ENCODE measurements around the gene SEC14L1.
A peak's percentile ranks its signal among the peaks of the same experiment; 100 is the strongest.
"Not testable (repeated sequence)": the region's sequence is repeated elsewhere in the genome, so short reads cannot be mapped to it uniquely, and the experiment has no call there.

SEC14L1 gene

DNA sequence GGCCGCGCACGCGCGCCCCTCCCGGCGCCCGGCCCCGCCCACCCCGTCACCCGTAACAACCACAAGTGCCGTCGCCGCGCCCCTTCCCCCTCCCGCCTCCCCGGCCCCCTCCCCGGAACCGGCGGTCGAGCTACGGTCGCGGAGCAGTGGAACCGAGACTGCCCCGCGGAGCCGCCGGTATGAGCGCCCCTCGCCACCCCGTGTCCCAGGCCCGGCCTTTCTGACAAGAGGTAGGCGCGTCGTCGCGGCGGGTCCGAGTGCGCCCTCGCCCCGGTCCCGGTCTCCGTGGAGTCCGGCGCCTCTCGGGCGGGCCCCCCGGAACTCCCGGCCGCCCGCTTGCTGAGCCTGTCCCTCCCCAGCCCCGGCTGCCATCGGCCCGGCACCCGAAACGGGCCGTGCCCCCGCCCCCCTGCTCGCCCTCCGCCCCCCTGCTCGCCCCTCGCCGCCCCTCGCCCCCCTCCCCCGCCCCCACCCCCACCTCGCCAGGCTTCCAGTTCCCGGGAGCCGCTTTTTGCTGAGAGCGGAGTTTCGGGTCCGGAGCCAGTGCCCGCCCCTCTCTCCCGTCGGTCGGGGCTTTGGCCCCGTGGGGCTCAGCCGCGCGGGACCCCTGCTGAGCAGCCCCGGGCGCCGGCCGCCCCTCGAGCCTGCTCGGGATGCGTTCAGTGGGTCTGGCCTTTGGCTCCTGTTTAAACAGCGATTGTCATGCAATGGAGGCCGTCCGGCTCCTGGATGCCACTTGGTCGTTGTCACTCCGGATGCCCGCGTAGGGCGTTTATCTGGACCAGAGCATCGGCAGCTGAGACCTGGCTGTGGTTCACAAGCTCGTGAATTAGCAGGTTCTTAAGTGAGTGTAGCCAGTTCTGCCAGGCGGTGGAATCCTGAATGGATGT, at the start of gene SEC14L1:
Gene SEC14L1, plus strand, starts transcription at position 92 of the 890 bp plus-strand sequence. CDS start 2,628 bp downstream, outside the sequence.
- no peak for DNase-seq (ENCODE audit: low read depth in 2 of 2)

DNA sequence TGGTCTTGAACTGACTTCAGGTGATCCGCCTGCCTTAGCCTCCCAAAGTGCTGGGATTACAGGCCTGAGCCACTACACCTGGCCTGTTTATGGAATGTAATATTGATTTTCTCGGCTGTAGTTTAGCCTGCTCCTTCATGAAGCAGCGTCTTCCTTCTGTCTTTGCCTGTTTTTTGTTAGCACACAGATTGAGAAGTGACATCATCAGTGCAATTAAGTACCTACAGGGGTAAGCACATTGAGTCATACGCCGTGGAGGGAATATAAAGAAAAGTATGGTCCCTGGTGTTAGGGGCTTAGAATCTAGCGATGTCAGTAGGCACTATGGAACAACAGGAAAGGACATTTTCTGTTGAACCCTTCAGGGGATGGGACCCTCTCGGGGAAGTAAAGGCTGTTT, 48.7 kb upstream of the SEC14L1 start:
- DNase-seq (ENCODE audit: low read depth in 2 of 2) = no peak

DNA sequence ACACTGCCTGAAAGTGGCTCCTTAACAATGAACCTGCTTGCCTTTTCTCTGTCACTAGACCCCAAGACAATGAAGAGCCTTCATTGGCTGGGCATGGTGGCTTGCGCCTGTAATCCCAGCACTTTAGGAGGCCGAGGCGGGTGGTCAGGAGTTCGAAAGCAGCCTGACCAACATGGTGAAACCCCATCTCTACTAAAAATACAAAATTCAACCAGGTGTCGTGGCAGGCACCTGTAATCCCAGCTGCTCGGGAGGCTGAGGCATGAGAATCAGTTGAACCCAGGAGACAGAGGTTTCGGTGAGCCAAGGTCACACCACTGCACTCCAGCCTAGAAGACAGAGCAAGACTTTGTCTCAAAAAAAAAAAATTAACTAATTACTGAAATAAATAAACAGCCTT, 45.3 kb upstream of the SEC14L1 start:
- no peak for DNase-seq (ENCODE audit: low read depth in 2 of 2)

DNA sequence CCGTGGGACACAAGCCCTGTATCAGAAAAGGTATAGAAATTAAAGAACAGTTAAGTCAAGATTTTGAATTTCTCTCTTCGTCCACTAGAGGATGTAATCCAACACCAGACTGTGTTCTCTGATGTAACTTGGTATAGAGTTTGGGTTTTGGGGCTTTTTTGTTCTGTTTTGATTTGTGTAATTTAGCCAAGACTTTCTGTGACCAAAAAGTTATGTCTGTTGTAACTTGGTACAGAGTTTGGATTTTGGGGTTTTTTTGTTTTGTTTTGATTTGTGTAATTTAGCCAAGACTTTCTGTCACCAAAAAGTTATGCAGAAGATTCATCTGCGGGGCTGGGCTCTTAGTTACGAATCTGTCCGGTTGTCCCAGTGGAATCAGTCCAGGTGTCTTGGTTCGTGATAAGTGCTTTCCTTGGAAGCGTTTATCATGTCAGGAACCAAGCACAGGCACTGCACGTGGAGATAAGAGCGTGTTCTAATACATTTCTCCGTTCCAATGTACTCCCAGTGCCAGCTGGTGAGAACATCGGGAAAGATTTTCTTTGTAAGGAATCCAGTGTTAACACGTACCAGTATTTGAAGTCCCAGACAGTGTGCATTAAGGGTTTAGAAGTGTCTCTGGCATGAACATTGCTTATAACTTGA, 44.1 kb upstream of the SEC14L1 start:
- no peak for DNase-seq (ENCODE audit: low read depth in 2 of 2)

- no peak for DNase-seq (ENCODE audit: low read depth in 2 of 2)
These were observed 43.1 kb upstream of the SEC14L1 start for GRCh38 chr17:77097631-77098180.

GRCh38 chr17:77098884-77099545, 41.8 kb upstream of the SEC14L1 start:
- peak in 1 of 2 experiments; percentile 49 for DNase-seq (ENCODE audit: low read depth in 2 of 2)

- no peak for DNase-seq (ENCODE audit: low read depth in 2 of 2)
These were observed 40.8 kb upstream of the SEC14L1 start for GRCh38 chr17:77099997-77100396.

- no peak for DNase-seq (ENCODE audit: low read depth in 2 of 2)
These were observed 39.0 kb upstream of the SEC14L1 start for GRCh38 chr17:77101521-77102410.

DNA sequence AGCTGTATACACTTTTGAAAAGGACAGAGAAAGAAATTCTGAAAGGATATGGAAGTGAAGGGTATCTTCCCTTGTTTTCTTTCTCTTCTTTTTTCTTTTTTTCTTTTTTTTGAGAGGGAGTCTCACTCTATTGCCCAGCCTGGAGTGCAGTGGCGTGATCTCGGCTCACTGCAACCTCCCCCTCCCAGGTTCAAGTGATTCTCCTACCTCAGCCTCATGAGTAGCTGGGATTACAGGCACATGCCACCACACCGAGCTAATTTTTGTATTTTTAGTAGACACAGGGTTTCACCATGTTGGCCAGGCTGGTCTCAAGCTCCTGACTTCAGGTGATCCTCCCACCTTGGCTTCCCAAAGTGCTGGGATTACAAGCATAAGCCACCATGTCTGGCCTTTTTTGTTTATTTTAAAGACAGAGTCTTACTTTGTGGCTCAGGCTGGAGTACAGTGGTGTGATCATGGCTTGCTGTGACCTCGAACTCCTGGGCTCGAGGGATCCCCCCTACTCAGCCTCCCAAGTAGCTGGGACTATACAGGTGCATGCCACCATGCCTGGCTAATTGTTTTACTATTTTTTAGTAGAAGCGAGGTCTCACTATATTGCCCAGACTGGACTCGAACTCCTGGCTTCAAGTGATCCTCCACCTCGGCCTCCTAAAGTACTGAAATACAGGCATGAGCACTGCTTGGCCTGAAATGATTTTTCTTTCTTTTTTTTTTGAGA, 38.2 kb upstream of the SEC14L1 start:
- not testable (repeated sequence) for DNase-seq (ENCODE audit: low read depth in 2 of 2)

DNA sequence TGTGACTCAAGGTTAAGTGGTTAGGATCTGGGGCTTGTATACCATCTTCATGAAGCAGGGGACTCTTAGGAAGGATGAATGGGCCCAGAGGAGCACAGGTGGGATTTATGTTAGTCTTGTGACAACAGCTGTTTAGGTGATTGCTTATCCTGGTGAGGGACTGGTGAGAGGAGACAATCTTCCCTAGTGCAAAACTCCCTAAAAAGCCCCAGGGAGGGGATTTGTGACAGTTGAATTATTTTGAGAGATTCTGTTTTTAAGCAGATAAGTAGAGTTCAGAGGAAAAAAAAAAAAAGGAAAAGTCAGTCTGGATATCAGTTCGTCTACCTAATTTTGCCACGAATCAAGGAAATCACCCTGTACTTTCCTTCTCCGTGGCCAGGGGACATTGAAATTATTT, 35.1 kb upstream of the SEC14L1 start:
- no peak for DNase-seq (ENCODE audit: low read depth in 2 of 2)

DNA sequence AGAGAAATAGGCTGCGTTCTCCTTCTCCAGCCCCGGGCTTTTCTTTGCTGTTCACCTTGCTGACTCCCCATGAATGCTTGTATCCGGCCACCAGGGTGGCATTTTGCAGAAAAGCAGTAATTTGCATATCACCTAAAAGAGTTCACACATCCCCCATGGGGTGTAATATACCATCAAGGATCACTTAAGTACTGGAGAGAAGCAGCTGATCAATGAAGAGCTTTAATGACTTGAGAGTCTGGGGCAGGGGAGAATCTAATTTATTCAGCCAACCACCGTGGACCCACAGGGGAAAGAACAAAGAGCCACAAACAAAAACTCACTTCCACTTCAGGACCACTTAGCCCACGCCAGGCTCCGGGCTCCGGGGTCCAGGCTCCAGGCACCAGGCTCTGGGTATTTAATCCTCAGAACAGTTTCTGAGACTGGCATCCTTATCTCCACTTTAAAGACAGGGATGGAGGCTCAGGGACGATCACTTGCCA, 33.9 kb upstream of the SEC14L1 start:
- no peak for DNase-seq (ENCODE audit: low read depth in 2 of 2)

GRCh38 chr17:77107506-77108433, 33.0 kb upstream of the SEC14L1 start:
- no peak for DNase-seq (ENCODE audit: low read depth in 2 of 2)

GRCh38 chr17:77109159-77109759, 31.5 kb upstream of the SEC14L1 start:
- no peak for DNase-seq (ENCODE audit: low read depth in 2 of 2)

DNA sequence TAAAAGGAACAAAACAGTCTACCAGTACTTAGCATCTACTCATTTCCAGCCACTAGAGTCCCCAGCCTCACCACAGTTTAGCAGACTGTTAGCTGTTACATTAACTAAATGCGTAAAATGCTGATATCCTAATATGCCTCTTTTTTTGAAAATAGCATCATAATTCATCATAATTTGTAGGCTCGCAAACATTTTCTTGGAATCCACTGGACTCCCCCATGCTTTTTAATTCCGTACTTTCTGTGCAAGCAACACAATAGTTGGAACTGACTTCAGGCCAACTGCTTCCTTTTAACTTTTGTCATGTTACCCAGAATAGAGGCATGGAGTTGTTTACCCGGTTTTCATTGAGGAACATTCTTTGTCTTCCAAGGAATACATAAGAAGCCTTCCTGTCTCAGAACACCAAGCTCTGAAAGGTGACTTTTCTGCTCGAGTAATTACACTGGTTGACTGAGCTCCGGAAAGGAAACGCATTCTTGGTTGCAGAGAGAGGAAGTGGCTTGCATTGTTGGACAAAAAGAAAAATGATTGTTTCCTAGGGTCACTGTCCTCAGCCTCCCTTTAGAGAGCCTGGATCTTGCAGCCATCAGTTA, 30.9 kb upstream of the SEC14L1 start:
- DNase-seq (ENCODE audit: low read depth in 2 of 2) = no peak

DNA sequence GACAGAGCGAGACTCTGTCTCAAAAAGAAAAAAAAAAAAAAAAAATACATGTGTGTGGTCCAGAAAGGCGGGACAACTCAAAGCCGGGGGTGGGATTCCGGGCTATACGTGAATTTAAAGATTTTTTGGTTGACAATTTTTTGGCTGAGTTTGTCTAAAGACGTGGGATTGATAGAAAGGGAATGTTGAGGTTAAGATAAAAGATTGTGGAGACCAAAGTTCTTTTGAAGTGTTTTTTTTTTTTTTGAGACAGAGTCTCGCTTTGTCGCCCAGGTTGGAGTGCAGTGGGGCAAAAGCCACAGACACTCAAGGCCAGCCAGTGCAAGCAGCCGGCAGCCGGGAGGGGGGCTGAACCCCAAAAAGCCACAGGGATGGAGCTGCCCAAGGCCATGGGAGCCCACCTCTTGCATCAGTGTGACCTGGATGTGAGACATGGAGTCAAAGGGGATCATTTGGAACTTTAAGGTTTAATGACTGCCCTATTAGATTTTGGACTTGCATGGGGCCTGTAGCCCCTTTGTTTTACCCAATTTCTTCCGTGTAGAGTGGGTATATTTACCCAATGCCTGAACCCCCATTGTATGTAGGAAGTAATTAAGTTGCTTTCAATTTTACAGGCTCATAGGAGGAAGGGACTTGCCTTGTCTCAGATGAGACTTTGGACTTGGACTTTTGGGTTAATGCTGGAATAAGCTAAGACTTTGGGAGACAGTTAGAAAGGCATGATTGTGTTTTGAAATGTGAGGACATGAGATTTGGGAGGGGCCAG, 29.4 kb upstream of the SEC14L1 start:
- DNase-seq (ENCODE audit: low read depth in 2 of 2) = not testable (repeated sequence)

GRCh38 chr17:77111934-77112296, 28.9 kb upstream of the SEC14L1 start:
- DNase-seq (ENCODE audit: low read depth in 2 of 2) = no peak

GRCh38 chr17:77115510-77115909, 25.3 kb upstream of the SEC14L1 start:
- DNase-seq (ENCODE audit: low read depth in 2 of 2) = no peak

DNA sequence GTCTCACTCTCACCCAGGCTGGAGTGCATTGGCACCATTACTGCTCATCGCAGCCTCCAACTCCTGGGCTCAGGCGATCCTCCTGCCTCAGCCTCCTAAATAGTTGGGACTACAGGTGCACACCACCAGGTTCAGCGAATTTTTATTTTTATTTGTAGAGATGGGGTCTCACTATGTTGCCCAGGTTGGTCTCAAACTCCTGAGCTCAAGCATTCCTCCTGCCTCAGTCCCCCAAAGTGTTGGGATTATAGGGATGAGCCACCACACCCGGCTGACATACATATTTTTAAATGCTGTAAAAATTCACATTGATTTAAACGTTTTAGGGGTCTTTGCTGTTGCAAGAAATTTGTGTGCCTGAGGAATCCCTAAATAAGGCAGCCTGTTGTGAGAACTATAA, 24.8 kb upstream of the SEC14L1 start:
- no peak for DNase-seq (ENCODE audit: low read depth in 2 of 2)

Measured in fibroblast of skin of left biceps (primary cell).